Common myeloid progenitor, CD34-positive (primary cell): Measurements from ENCODE around the gene BYSL.

ENCODE experiments used
- CTCF ChIA-PET: fragments of 350-600 bp; sonication (Branson Sonifier 250); formaldehyde crosslinking; loops from one replicate; lab custom pipeline; 2021; ENCODE audit warnings: antibody characterized with exemption; lab: Charles Lee
- POLR2A ChIA-PET: fragments of 350-600 bp; sonication (Branson Sonifier 250); formaldehyde crosslinking; loops from one replicate; lab custom pipeline; 2021; ENCODE audit warnings: antibody characterized with exemption; lab: Charles Lee
- DNase-seq, 3 donors: peaks; one replicate each; pipeline versions ENCODE4 v3.0.0 to v3.0.0-alpha.2; 2013
- H3K27ac ChIP-seq, 2 experiments: 1 replicate in 1 of 2; 2 replicates in 1 of 2; pipeline ENCODE4 v1.7.0; 2013; ENCODE audit warnings: inconsistent platforms in 2 of 2, low read length in 2 of 2, mild to moderate bottlenecking in 2 of 2, low read depth in 1 of 2, moderate library complexity in 1 of 2; ENCODE audit not compliant: severe bottlenecking in 2 of 2, insufficient read depth in 1 of 2, poor library complexity in 1 of 2
- H3K27me3 ChIP-seq, 5 experiments: replicated peaks in 2 of 5; 1 replicate in 3 of 5; 2 replicates in 2 of 5; pipeline versions ENCODE4 v1.6.1 to v1.7.0; 2013; ENCODE audit warnings: low read length in 4 of 5, mild to moderate bottlenecking in 2 of 5, moderate library complexity in 2 of 5, inconsistent platforms in 1 of 5; ENCODE audit not compliant: insufficient read depth in 5 of 5, control insufficient read depth in 4 of 5
- H3K36me3 ChIP-seq, 4 experiments: 1 replicate in 2 of 4; 2 replicates in 2 of 4; pipeline versions ENCODE4 v1.6.1 to v1.7.0; 2013; ENCODE audit warnings: low read length in 3 of 4, control low read depth in 1 of 4, mild to moderate bottlenecking in 1 of 4; ENCODE audit not compliant: control insufficient read depth in 4 of 4, insufficient read depth in 4 of 4
- H3K4me1 ChIP-seq, 4 experiments: 1 replicate in 3 of 4; 2 replicates in 1 of 4; pipeline versions ENCODE4 v1.6.1 to v1.7.1; 2013; ENCODE audit warnings: low read length in 3 of 4, mild to moderate bottlenecking in 3 of 4, control low read depth in 1 of 4, inconsistent platforms in 1 of 4, moderate library complexity in 1 of 4; ENCODE audit not compliant: control insufficient read depth in 4 of 4, insufficient read depth in 4 of 4; ENCODE audit errors: control extremely low read depth in 1 of 4
- H3K4me3 ChIP-seq, 7 experiments: 1 replicate in 4 of 7; 2 replicates in 3 of 7; pipeline versions ENCODE4 v1.5.1 to v1.7.0; 2013; ENCODE audit warnings: mild to moderate bottlenecking in 7 of 7, low read length in 6 of 7, moderate library complexity in 6 of 7, inconsistent platforms in 2 of 7, low read depth in 2 of 7, control low read depth in 1 of 7; ENCODE audit not compliant: insufficient read depth in 4 of 7, control insufficient read depth in 1 of 7; ENCODE audit errors: extremely low read depth in 1 of 7
- H3K9me3 ChIP-seq, 5 experiments: 1 replicate in 4 of 5; 2 replicates in 1 of 5; pipeline versions ENCODE4 v1.6.1 to v1.7.1; 2013; ENCODE audit warnings: low read length in 4 of 5, mild to moderate bottlenecking in 2 of 5, inconsistent platforms in 1 of 5, low read depth in 1 of 5, moderate library complexity in 1 of 5; ENCODE audit not compliant: control insufficient read depth in 4 of 5, insufficient read depth in 2 of 5; ENCODE audit errors: control extremely low read depth in 1 of 5
- WGBS: methylation state at CpG from one replicate; pipeline ENCODE4 v1.1.5; 2013; ENCODE audit not compliant: insufficient coverage; 5-methylcytosine and 5-hydroxymethylcytosine counted together

Gene BYSL

DNA sequence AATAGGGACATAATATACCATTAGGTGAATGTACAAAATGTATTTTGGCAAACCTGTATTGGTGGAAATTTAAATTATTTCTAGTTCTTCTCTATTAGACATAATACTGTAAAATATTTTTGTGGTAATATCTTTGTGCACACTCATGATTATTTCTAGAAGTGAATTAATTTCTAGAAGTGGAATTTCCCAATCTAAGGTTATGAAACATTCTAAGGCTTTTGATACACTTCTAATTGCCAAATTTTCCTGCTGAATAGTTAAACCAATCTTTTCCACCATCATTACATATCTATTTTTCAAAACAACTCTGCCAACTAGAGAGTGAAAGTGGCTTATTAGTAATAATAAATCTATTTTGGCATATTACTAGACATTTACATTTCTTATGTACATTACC lies 22.2 kb downstream of the BYSL start:
- no peaks in the 10 kb centered on the region for H3K27me3 ChIP-seq
- DNase-seq = no peak
- H3K36me3 ChIP-seq = peaks cover 0 to 7% (median 0%) of the 10 kb centered on the region in 4 experiments
- H3K4me1 ChIP-seq = peaks cover 13 to 38% (median 31%) of the 10 kb centered on the region in 4 experiments
- ChIA-PET POLR2A (no interaction called here), CTCF (interaction anchor here (1.2 to 14.6 kb wide), 4 partner anchors 14 to 101 kb away, joined by 3 to 180 read pairs (median 3); partner anchors contain the start of gene TAF8)
- H3K9me3 ChIP-seq = no peaks in the 10 kb centered on the region
- H3K4me3 ChIP-seq = no peak overlapping the region
- no peak overlapping the region for H3K27ac ChIP-seq

DNA sequence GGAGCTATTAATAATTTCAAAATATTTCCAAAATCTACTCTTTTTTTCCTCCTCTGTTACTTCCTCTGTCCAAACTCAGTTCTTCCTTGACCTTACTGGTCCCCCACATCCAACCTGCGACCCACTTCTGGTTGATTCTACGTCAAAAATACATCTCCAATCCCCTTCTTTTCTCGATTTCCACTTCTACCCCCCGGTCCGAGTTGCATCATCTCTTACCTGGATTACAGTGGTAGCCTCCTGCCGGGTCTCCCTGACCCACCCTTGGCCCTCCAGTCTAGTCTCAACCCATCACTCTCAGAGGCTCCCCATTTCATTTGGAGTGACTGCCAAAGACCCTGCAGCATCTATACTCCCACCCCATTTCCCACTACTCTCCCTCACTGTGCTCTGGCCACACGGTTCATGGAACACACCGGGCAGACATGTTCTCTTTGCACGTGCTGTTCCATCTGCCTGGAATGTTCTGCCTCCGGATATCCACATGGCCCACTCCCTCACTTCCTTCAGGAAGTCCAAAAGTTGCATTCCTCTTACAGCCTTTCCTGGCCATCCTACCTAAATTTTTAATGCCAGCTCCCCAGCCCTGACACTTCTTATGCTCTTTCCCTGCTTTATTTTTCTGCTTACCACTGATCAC lies 26.4 kb downstream of the BYSL start:
- ChIA-PET POLR2A (no interaction called here), CTCF (no interaction called here)
- Histone ChIP-seq H3K4me1 (peaks cover 0 to 2% (median 0%) of the 10 kb centered on the region in 4 experiments), H3K4me3 (no peak overlapping the region), H3K27ac (no peak overlapping the region), H3K36me3 (peaks cover 0 to 4% (median 0%) of the 10 kb centered on the region in 4 experiments), H3K27me3 (no peaks in the 10 kb centered on the region), H3K9me3 (no peaks in the 10 kb centered on the region)
- DNase-seq = no peak
- 94% methylated on average over 10 of the region's 10 CpGs for WGBS

- 100% methylated on average over 1 of the region's 2 CpGs for WGBS
- H3K4me3 ChIP-seq = no peak overlapping the region
- no peaks in the 10 kb centered on the region for H3K9me3 ChIP-seq
- POLR2A ChIA-PET = no interaction called here
- no peaks in the 10 kb centered on the region for H3K27me3 ChIP-seq
- no peak overlapping the region for H3K27ac ChIP-seq
- H3K4me1 ChIP-seq = no peaks in the 10 kb centered on the region
- DNase-seq = no peak
- H3K36me3 ChIP-seq = peaks cover 0 to 4% (median 0%) of the 10 kb centered on the region in 4 experiments
- CTCF ChIA-PET = no interaction called here
Measured at GRCh38 chr6:41954668-41955067, 33.4 kb downstream of the BYSL start.

DNA sequence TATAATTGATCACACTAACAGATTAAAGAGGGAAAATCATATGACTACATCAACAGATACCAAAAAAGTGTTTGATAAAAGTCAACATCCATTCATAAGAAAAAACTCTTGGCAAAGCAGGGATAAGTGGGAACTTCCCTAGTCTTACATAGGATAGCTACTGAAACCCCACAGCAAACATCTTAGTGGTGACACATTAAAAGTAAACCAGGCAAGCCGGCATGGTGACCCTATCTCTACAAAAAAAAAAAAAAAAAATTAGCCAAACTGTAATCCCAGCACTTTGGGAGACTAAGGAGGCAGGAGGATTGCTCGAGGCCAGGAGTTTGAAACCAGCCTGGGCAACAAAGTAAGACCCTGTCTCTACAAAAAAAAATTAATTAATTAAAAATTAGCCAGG lies 34.1 kb downstream of the BYSL start:
- POLR2A ChIA-PET = no interaction called here
- 100% methylated on average over 1 of the region's 2 CpGs for WGBS

DNA sequence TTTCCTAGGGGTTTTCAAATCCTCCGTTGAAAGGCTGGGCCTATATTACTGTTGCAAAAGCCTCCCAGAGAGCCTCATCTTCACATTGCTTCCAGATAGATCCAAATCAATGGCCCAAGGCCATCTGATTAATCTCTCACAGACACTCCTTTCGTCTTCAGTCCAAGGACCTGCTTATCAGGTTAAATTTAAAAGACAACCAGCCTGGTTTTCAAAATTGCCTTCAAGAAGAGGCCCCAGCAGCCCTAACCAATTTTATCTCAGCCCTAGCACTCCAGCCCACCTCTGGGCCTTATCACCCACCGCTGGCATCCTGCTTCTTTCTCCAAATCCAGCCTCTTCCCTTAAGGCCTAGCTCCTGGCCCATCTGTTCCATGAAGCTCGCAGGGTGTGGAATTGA lies 35.8 kb downstream of the BYSL start:
- no peak for DNase-seq
- H3K27ac ChIP-seq = no peak overlapping the region
- peaks cover 0 to 7% (median 0%) of the 10 kb centered on the region in 4 experiments for H3K36me3 ChIP-seq
- CTCF ChIA-PET = no interaction called here
- 96% methylated on average over 2 of the region's 4 CpGs for WGBS
- H3K4me1 ChIP-seq = peaks cover 0 to 7% (median 4%) of the 10 kb centered on the region in 4 experiments
- H3K9me3 ChIP-seq = no peaks in the 10 kb centered on the region
- no peaks in the 10 kb centered on the region for H3K27me3 ChIP-seq
- no peak overlapping the region for H3K4me3 ChIP-seq
- POLR2A ChIA-PET = no interaction called here

More for the DNA sequence above, 34.1 kb downstream of the BYSL start:
- H3K4me3 ChIP-seq = no peak overlapping the region
- H3K36me3 ChIP-seq = peaks cover 0 to 7% (median 0%) of the 10 kb centered on the region in 4 experiments
- no peaks in the 10 kb centered on the region for H3K4me1 ChIP-seq
- no peak for DNase-seq
- CTCF ChIA-PET = interaction anchor here (0.7 kb wide), 1 partner anchor 1712 kb away, joined by 4 read pairs; no protein-coding TSS in a partner anchor
- no peaks in the 10 kb centered on the region for H3K27me3 ChIP-seq
- no peaks in the 10 kb centered on the region for H3K9me3 ChIP-seq
- no peak overlapping the region for H3K27ac ChIP-seq

DNA sequence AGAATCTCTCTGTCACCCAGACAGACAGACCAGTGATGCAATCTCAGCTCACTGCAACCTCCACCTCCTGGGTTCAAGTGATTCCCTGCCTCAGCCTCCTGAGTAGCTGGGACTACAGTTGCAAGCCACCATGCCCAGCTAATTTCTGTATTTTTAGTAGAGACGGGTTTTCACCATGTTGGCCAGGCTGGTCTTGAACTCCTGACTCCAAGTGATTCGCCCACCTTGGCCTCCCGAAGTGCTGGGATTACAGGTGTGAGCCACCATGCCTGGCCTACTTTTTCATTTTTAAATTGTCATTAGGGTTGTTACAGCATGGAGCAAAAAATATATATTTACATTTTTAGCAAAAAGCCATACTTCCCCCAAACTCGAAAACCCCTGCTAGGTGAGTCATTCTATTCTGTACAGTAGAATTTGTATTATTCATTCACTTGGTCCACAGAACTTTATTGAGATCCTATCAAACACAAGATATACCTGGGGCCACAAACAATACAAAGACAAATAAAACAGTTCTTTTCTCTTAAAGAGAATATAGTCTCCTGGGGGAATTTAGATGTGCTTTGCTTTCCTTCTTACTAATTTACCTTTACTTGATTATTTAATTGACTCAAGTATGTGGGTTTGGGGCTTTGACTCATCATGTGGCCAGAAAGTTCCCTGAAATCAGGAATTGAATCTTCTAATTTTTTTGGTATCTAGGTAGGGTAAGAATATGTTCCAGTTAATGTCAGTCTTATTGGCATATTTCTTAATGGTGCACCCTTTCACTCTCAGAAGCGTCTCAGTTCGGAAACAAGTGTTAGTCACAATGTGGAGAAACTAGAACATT lies 36.9 kb downstream of the BYSL start:
- 100% methylated on average over 1 of the region's 6 CpGs for WGBS
- Histone ChIP-seq H3K27me3 (no peaks in the 10 kb centered on the region), H3K36me3 (peaks cover 0 to 3% (median 0%) of the 10 kb centered on the region in 4 experiments), H3K9me3 (no peaks in the 10 kb centered on the region), H3K4me3 (no peak overlapping the region), H3K4me1 (peaks cover 0 to 7% (median 4%) of the 10 kb centered on the region in 4 experiments), H3K27ac (no peak overlapping the region)
- ChIA-PET POLR2A (no interaction called here), CTCF (no interaction called here)
- peak in 1 of 3 donors; percentile 22 for DNase-seq

DNA sequence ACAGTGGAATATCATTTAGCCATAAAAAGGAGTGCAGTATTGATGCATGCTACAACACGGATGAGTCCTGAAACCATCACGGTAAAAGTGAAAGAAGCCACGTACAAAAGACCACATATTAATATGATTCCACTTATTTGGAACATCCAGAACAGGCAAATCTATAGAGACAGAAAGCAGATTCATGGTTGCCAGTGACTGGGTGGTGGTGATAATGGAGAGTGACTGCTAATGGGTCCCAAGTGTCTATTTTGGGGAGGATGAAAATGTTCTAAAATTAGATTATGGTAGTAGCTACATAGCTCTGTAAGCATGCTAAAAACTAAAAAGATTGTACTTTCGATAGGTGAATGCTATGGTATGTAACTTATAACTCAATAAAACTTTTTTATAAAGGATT lies 38.7 kb downstream of the BYSL start:
- H3K9me3 ChIP-seq = no peaks in the 10 kb centered on the region
- peaks cover 0 to 3% (median 0%) of the 10 kb centered on the region in 4 experiments for H3K36me3 ChIP-seq
- H3K27me3 ChIP-seq = no peaks in the 10 kb centered on the region
- WGBS = no CpG with 5 or more reads among the region's 4 CpGs
- DNase-seq = no peak
- no peak overlapping the region for H3K4me3 ChIP-seq
- peaks cover 0 to 7% (median 4%) of the 10 kb centered on the region in 4 experiments for H3K4me1 ChIP-seq
- ChIA-PET CTCF (interaction anchor here (1.1 kb wide), 2 partner anchors 12 to 50 kb away, joined by 3 read pairs; no protein-coding TSS in a partner anchor), POLR2A (no interaction called here)
- H3K27ac ChIP-seq = no peak overlapping the region
